GM19455 (cell line): ENCODE data around the gene TTC28.

ENCODE experiments used
- ATAC-seq: cut with Tn5 transposase; IDR thresholded peaks from one replicate; pipeline ENCODE4 v1.9.1; 2021; ENCODE audit not compliant: unreplicated experiment

Gene TTC28

DNA sequence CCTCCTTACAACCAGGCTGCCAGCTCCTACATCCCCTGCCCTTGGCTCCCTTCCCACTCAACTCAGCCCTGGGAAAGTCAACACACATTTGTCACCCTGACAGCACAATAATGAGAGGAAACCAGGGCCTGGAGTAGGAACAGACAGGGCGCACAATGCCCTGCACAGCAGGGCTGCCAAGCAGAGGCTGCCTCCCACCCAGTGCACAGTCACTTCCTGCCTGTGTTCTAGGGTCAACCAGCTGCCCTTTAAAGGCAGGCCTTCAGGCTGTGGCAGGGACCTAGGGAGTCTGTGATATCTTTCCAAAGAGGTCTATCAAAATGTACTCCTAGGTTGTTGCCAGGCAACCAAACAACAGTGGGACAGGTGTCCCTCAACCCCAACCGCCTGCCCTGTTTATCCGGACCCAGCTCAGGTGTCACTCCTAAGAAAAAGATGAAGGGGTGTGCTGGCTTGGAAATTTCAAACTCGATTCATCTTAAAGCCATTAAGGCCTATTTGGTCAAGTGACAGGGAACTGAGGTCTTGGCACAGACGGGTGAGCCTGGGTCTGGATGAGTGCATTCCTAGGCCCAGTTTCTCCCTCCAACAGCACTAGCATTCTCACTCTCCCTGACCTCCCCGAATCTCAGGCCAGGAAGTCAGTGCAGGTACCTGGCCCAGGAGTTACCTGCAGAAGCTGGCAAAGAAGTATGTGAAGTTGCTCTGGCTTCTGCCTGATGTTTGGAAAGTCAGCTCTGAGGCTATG lies 650.3 kb downstream of the TTC28 start:
- ATAC-seq = no peak

DNA sequence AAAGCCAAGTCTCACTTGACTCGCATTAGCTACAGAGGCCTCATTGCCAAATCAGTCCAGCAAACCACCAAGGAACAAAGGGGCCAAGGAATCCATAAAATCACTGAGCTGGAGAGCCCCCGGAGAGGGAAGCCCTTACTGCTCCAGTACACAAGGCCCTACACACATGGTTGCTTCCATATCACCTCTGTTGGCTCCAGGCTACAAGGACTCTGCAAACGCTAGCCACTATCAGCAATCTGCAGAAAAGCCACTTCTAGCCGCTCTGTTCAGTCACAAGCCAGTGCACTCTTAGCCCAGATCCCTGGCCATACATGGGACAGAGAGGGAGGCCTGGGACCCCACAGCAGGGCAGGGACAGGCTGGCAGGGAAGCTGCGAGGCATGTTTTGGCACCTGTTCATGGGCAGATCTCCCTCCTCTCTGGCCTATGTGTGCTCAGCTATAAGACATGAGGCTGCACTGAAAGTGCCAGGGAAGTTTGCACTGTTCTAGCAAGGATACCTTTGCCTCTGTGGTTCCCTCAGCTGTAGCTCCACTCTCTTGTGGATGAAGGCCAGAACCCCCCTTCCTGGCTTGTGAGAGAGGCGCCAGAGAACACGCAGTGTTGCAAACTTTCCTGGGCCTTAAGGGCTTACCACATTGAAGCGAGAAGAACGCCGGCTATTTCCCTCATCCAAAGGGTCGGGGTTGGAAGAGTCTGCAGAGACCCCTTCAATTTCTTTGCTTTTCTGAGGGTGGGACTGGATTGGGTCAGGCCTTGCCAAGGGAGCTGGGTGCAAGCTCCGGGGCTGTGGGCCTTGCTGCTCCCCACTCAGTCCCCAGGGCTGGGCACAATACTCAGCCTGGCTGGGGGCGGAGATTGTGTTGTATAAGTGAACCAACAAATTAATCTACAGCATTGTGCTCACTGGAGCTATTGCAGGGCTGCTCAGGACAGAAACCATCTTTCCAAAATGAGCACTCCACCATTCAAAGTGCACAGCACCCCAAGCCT lies 651.9 kb downstream of the TTC28 start:
- ATAC-seq = no peak

DNA sequence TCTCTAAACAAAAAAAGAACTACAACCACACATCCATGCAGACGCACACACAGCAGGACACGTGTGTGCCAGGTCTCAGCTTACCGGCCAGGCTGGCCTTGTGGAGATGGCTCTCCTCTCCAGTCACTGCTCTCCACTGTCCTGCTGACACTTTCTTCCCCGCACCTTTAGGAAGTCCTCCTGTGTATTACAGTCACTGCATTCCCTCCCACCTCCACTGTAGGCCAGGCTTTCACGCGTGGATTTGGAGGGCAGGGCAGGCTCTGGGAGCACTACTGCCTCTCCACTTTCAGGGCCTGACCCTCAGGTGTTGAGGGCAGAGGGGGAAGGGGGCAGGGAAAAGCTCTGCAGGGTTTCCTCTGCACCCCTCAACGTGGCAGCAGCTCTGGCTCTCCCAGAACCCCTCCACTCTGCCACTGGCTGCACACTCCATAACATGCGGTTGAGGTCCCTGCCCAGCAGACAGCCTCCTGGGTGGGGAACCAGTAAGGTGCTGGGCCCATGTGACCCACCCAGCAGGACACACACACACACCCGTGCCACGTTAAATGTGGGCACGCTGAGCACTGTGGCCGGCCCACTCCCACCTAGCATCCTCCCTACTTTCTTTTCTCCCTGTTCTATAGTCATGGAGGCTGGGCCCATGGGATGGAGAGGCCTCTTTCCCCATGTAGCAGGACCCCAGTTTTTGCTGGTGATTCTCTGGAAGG lies 653.6 kb downstream of the TTC28 start:
- ATAC-seq = no peak

DNA sequence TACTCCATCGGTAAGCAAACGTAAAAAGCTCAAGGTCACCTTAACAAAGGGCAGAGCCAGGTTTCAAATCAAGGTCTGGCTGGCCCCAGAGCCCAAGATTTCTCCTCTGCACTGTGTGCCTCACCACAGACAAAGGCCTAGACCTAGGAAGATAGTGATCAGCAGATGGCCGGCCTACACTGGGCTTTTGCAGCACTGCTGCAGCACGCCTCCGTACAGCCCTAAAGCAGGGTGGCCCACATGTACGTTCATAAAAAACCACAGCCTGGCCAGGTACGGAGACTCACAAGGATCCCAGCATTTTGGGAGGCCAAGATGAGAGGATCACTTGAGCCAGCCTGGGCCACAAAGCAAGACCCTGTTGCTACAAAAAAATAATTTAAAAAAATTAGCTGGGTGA lies 654.3 kb downstream of the TTC28 start:
- ATAC-seq = no peak

- no peak for ATAC-seq
These were observed 655.2 kb downstream of the TTC28 start for GRCh38 chr22:28024422-28024888.

DNA sequence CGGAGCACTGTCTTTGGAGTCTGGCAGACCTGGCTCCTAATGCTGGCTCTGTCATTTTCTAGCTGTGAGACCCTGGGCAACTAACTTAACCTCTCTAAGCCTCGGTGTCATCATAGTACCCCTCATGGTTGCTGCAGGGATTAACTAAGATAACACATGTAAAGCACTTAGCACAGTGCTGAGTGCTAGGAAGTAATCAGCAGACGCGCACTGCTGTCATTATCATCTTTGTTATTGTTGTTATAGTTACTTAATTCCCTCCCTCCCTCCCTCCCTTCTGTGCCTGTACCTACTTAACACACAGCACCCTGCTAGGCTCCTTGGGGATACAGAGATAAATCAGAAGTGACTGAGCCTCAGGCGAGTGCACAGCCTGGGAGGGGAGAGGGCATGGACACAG lies 655.9 kb downstream of the TTC28 start:
- no peak for ATAC-seq

- ATAC-seq = no peak
These were observed 656.6 kb downstream of the TTC28 start for GRCh38 chr22:28023036-28023435.

- no peak for ATAC-seq
These were observed 657.5 kb downstream of the TTC28 start for GRCh38 chr22:28021998-28022660.

DNA sequence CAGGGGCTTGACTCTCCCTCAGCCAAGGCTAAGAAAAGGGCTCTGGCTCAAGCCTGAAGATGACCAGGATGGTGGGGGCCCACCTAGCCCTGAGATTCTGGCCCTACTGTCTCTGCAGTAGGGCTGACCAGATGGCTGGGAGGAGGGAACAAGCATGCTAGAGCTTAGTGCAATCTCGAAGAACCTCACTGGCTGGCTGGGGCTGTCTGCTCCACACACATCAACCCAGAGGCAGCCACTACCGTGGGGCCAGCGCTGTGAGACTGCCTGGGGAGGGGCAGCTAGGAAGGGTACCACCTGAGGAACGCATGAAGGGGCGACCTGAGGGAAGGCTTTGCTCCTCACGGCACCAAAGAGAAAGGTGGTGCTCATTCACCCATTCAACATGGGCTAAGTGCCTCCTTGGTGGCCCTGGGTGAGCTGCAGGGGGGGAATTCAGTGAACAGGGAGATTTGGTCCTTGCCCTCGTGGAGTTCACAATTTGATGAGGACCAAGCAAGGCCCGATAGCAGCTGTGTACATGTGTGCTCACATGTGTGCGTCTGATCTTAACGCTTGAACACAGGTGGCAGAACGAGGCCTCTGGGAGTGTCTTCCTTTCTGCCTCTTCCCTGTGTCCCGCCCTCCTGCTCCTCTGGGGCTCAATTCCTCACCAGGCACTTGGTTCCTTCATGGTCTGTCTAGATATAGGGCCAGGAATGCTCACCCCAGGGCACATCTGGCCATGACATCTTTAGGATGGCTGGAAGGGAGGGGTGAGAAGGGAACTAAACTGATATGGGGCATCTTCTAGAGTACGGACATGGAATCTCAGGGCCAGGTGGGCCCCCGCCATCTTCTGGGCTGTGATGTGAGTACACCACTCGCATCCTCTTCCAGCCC lies 658.3 kb downstream of the TTC28 start:
- no peak for ATAC-seq

DNA sequence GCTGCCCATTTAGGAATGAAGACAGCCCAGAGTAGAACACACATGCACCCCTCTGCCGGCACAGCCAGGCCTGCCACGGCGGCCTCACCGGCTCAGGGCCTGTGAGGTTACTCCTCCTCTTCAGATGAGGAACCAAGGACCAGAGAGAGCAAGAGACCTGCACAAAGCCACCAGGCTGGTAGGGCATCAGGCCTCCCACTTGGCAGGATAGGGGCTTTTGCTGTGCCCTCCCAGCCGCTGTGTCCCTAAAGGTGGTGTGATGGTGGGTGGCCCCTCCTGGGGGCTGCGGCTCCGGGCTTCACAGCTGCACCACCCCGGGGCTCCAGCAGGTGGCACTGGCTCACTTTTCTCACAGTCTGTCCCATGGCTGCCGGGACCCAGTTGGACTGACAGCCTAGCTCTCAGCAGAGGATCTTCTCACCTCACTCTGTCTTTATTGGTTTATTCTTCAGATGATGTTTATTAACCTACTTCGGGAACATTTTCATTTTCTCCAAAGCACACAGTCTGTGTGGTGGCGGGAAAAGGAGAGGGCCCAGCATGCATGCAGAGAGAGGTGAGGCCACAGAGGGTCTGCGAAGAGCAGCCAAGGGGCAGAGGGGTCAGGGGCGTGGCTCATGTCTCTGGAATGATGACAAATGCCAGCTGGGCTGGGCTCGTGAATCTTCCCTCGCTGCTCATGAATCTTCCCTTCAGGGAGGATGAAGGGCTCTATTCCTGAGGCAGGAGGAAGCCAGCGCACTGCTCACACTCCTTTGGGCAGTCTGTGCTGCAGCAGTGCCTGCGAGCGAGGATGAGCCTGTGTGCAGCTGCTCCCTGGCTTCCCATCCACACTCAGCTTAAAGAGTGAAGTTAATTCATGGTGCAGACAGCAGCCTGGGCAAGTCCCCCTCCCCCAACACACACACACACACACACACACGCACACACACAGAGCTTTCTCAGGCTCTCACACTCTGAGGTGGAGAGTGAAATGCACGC lies 659.5 kb downstream of the TTC28 start:
- no peak for ATAC-seq

GRCh38 chr22:28019360-28019759 lies 660.3 kb downstream of the TTC28 start:
- no peak for ATAC-seq

DNA sequence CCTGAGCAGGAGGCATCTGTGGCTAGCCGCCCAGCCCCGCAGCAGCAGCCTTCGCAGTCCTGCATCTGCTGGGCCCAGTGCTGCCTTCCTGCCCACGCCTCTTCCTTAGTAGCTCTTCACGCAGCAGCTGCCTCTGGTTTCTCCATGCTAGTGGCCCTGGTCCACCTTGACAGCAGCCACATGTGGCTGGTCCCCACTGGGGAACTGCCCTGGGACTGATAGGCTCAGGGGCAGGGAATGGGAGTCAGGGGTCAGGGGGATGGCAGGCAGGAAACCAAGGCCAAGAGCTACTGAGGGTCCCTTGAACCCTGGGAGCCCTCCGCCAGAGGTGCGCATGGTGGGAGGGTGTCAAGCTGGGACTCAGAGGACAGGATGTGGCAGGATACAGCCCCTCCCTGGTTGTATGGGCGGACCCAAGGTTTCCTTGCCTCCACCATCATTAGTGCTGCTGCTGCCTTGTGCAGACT lies 661.1 kb downstream of the TTC28 start:
- ATAC-seq = no peak

GRCh38 chr22:28017859-28018258 lies 661.8 kb downstream of the TTC28 start:
- ATAC-seq = no peak

- ATAC-seq = no peak
These were observed 662.2 kb downstream of the TTC28 start for GRCh38 chr22:28017558-28017820.

DNA sequence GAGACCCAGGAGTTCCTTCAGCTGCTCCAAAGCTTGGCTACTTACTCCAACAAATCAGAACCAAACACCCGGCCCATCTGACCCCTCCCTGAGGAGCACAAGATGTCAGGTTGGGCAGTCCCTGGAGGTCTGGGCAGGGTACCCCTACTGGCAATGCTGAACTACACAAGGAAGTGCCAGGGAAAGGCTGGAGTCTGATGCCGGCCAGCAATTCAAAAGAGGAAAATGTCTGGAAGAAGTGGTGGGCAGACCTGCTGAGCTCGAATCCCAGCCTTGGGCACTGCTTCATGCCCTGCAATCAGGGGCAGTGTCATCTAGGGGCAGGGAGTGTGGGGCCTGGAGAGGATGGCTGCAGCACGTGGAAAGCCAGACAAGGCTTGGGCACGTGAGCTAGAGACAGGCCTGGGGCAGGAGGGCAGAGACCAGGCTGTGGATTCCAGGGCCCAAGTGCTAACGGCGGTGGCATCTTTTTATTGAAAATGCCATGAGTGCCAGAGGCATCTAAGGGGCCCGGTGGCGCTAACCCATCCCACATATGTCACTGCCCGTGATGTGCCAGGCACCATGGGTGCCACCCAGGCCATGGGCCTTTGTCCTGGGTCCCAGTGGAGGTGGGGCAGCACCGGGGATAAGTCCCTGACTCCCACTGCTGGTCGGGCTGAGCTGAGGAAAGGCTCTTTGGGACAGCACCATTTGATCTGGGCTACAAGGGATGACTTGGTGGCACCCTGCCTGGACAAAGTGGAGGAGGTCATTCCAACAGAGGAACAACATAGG lies 662.7 kb downstream of the TTC28 start:
- no peak for ATAC-seq

- ATAC-seq = no peak
These were observed 663.7 kb downstream of the TTC28 start for GRCh38 chr22:28015676-28016601.

DNA sequence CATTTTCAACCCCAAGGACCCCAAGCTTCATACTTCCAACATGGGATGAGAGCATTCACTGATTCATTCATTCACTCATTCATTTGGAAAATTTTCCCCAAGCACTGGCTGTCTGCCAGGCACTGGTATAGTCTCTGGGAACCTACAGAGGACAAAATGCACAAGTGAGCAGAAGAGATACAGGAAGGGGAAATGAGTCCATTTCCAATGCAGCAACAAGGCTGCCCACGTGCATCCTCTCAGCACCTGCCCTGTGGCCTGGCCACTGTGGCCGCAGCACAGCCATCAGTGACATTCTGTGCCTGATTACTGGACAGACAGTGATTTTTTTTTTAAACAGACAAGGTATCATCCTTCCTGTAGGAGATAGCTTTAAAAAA lies 664.6 kb downstream of the TTC28 start:
- ATAC-seq = no peak
